ENCODE results near the gene C1GALT1C1L.

The C1GALT1C1L gene

GRCh38 chr2:43631618-43632317, 44.5 kb downstream of the C1GALT1C1L start:
- H4K12ac ChIP-seq (ENCODE audit: low read depth, low read length) = no peak overlapping the region
- peak overlapping the region; percentile 44 for H3K23ac ChIP-seq (ENCODE audit: low read length)
- no CpG with 5 or more reads among the region's 11 CpGs for WGBS (ENCODE audit: extremely low coverage, insufficient coverage, insufficient read length)
- H3K27me3 ChIP-seq (ENCODE audit: insufficient read depth, low read length) = no peaks in the 10 kb centered on the region
- no peak overlapping the region for H3K4me3 ChIP-seq (ENCODE audit: low read depth, low read length)
- no peaks in the 10 kb centered on the region for H3K9me3 ChIP-seq (ENCODE audit: insufficient read depth, low read depth, low read length)
- H3K27ac ChIP-seq (ENCODE audit: low read depth, low read length) = no peak overlapping the region
- H3K79me2 ChIP-seq (ENCODE audit: control insufficient read depth, insufficient read depth, low read length, poor library complexity) = no peaks in the 10 kb centered on the region
- no peak overlapping the region for H4K91ac ChIP-seq (ENCODE audit: low read depth, low read length)
- H2AK5ac ChIP-seq (ENCODE audit: low read length) = no peak overlapping the region
- no peak overlapping the region for H3K14ac ChIP-seq (ENCODE audit: low read length)
- no peak overlapping the region for H3K4ac ChIP-seq (ENCODE audit: low read depth, low read length)
- H3K18ac ChIP-seq (ENCODE audit: low read length) = no peak overlapping the region
- H3K79me1 ChIP-seq (ENCODE audit: low read length) = no peaks in the 10 kb centered on the region
- H2BK12ac ChIP-seq (ENCODE audit: low read length) = no peak overlapping the region
- H2BK120ac ChIP-seq (ENCODE audit: insufficient read depth, low read length, poor library complexity) = no peak overlapping the region
- H4K8ac ChIP-seq (ENCODE audit: low read depth, low read length) = no peak overlapping the region
- H3K4me2 ChIP-seq (ENCODE audit: low read length) = no peak overlapping the region
- peaks cover 0 to 2% of the 10 kb centered on the region in 2 experiments for H3K4me1 ChIP-seq (ENCODE audit: control insufficient read depth in 1 of 2, insufficient read depth in 2 of 2, low read length in 2 of 2)
- H2BK5ac ChIP-seq (ENCODE audit: low read depth, low read length, poor library complexity) = no peak overlapping the region
- DNase-seq = no peak
- H3K36me3 ChIP-seq (ENCODE audit: control insufficient read depth in 1 of 2, insufficient read depth in 2 of 2, low read length in 2 of 2) = no peaks in the 10 kb centered on the region
- H3K9ac ChIP-seq (ENCODE audit: low read length) = no peak overlapping the region
- no peak overlapping the region for H2AFZ ChIP-seq (ENCODE audit: insufficient read depth, low read length, poor library complexity)

Data from trophoblast cell (in vitro differentiated cells and primary cell).